Measurements from ENCODE around the gene TJAP1. TPM values are rescaled to one million over a fixed set of nuclear protein-coding genes. Genes with fewer than 3 reads are reported as not detected.

Gene TJAP1
- total RNA-seq, 1 donor from 2014 or later: 31.0 TPM

GRCh38 chr6:43469947-43470346 is 7.4 kb upstream of the TJAP1 start:
- DNase-seq (ENCODE audit: low spot score): no peak
- H3K4me1 Mint-ChIP-seq (ENCODE audit: low read depth): no peaks in the 10 kb centered on the region
- H3K36me3 Mint-ChIP-seq (ENCODE audit: low read depth): no peaks in the 10 kb centered on the region
- no peak overlapping the region for H3K4me3 Mint-ChIP-seq (ENCODE audit: unreplicated experiment)
- H3K27me3 Mint-ChIP-seq (ENCODE audit: low read depth): peaks cover 14% of the 10 kb centered on the region
- H3K9me3 Mint-ChIP-seq (ENCODE audit: low read depth): no peaks in the 10 kb centered on the region
- no peak for TF ChIP-seq CTCF (IDR thresholded peaks at IDR 0.05)
- H3K27ac Mint-ChIP-seq (ENCODE audit: unreplicated experiment): no peak overlapping the region

- Mint-ChIP-seq H3K27me3 (ENCODE audit: low read depth) (peaks cover 14% of the 10 kb centered on the region), H3K27ac (ENCODE audit: unreplicated experiment) (no peak overlapping the region), H3K36me3 (ENCODE audit: low read depth) (no peaks in the 10 kb centered on the region), H3K9me3 (ENCODE audit: low read depth) (no peaks in the 10 kb centered on the region), H3K4me1 (ENCODE audit: low read depth) (no peaks in the 10 kb centered on the region), H3K4me3 (ENCODE audit: unreplicated experiment) (no peak overlapping the region)
- DNase-seq (ENCODE audit: low spot score): no peak
- no peak for TF ChIP-seq CTCF (IDR thresholded peaks at IDR 0.05)
Measured at GRCh38 chr6:43471399-43471798, 6.0 kb upstream of the TJAP1 start.

GRCh38 chr6:43472515-43472914 is 4.9 kb upstream of the TJAP1 start:
- no peak overlapping the region for H3K4me3 Mint-ChIP-seq (ENCODE audit: unreplicated experiment)
- TF ChIP-seq CTCF (IDR thresholded peaks at IDR 0.05): no peak
- H3K9me3 Mint-ChIP-seq (ENCODE audit: low read depth): no peaks in the 10 kb centered on the region
- H3K36me3 Mint-ChIP-seq (ENCODE audit: low read depth): no peaks in the 10 kb centered on the region
- no peak for DNase-seq (ENCODE audit: low spot score)
- H3K4me1 Mint-ChIP-seq (ENCODE audit: low read depth): peaks cover 9% of the 10 kb centered on the region
- H3K27ac Mint-ChIP-seq (ENCODE audit: unreplicated experiment): no peak overlapping the region
- H3K27me3 Mint-ChIP-seq (ENCODE audit: low read depth): peaks cover 13% of the 10 kb centered on the region

GRCh38 chr6:43475516-43475915 is 1.9 kb upstream of the TJAP1 start:
- DNase-seq (ENCODE audit: low spot score): no peak
- Mint-ChIP-seq H3K9me3 (ENCODE audit: low read depth) (no peaks in the 10 kb centered on the region), H3K36me3 (ENCODE audit: low read depth) (no peaks in the 10 kb centered on the region), H3K27ac (ENCODE audit: unreplicated experiment) (no peak overlapping the region), H3K4me1 (ENCODE audit: low read depth) (peaks cover 30% of the 10 kb centered on the region), H3K4me3 (ENCODE audit: unreplicated experiment) (no peak overlapping the region), H3K27me3 (ENCODE audit: low read depth) (peaks cover 8% of the 10 kb centered on the region)
- TF ChIP-seq CTCF (IDR thresholded peaks at IDR 0.05): no peak

- Mint-ChIP-seq H3K36me3 (ENCODE audit: low read depth) (no peaks in the 10 kb centered on the region), H3K27me3 (ENCODE audit: low read depth) (peaks cover 1% of the 10 kb centered on the region), H3K9me3 (ENCODE audit: low read depth) (no peaks in the 10 kb centered on the region), H3K27ac (ENCODE audit: unreplicated experiment) (peak overlapping the region; percentile 96), H3K4me3 (ENCODE audit: unreplicated experiment) (peak overlapping the region; percentile 85), H3K4me1 (ENCODE audit: low read depth) (peaks cover 36% of the 10 kb centered on the region)
- TF ChIP-seq CTCF (IDR thresholded peaks at IDR 0.05): no peak
- no peak for DNase-seq (ENCODE audit: low spot score)
Measured at GRCh38 chr6:43476746-43477145, 624 bp upstream of the TJAP1 start.

Measured in chondrocyte (in vitro differentiated cells).